ENCODE results near the gene PRKAG3. TPM values are rescaled to one million over a fixed set of nuclear protein-coding genes. Genes with fewer than 3 reads are reported as not detected.
A peak's percentile ranks its signal among the peaks of the same experiment; 100 is the strongest.

PRKAG3 gene
- total and polyA plus RNA-seq, 2 experiments from 2014 or later = 0.17 TPM; not detected in 1

DNA sequence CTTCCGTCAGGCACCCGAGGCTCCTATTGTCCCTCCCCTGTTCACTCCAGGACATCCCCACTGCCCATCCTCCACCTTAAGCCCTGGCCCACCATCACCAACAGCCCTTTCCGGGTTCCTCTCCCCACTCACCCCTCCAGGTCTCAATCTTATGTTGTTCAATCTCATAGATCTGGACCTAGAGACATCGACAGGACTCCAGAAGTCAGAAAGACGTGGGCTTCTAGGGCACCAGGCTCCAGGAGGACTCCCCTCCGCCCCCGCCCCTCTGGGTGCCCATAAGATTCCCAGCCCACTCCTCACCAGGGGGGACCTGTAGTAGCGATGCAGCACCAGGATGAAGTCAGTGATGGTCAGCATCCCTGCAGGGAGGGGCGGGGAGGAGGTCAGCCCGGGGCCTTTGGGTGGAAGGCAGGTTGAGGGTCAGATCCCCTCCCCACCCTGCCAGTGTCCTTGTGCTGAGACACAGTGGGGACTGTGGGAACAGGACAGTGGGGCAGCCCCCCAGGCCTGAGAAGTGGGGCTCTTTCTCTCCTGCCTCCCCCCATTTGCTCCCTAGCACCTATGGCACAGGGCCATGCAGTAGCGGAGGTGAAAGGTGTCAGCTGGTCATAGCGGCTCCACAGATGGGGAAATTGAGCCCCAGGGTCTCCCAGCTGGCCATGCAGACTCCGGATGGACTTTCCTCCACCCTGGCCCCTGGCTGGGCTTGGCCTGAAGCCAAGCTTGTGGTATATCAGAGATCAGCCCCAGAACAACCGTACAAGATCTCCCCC, 3.7 kb downstream of the PRKAG3 start:
- Histone ChIP-seq H3K4me3 (no peak overlapping the region), H3K27me3 (no peaks in the 10 kb centered on the region), H3K36me3 (no peaks in the 10 kb centered on the region), H3K4me1 (ENCODE audit: low read depth) (peaks cover 4% of the 10 kb centered on the region), H3K9me3 (ENCODE audit: low read depth) (no peaks in the 10 kb centered on the region), H3K27ac (no peak overlapping the region)
- no peak for TF ChIP-seq CTCF (IDR thresholded peaks at IDR 0.05; ENCODE audit: low read depth, low read length)
- no peak for DNase-seq (ENCODE audit: low read depth in 1 of 2, low spot score in 1 of 2)

GRCh38 chr2:218826791-218827190, 4.8 kb downstream of the PRKAG3 start:
- H3K27ac ChIP-seq = no peak overlapping the region
- no peaks in the 10 kb centered on the region for H3K27me3 ChIP-seq
- no peak overlapping the region for H3K4me3 ChIP-seq
- peaks cover 13% of the 10 kb centered on the region for H3K4me1 ChIP-seq (ENCODE audit: low read depth)
- no peaks in the 10 kb centered on the region for H3K36me3 ChIP-seq
- TF ChIP-seq CTCF (IDR thresholded peaks at IDR 0.05; ENCODE audit: low read depth, low read length) = no peak
- H3K9me3 ChIP-seq (ENCODE audit: low read depth) = no peaks in the 10 kb centered on the region
- no peak for DNase-seq (ENCODE audit: low read depth in 1 of 2, low spot score in 1 of 2)

DNA sequence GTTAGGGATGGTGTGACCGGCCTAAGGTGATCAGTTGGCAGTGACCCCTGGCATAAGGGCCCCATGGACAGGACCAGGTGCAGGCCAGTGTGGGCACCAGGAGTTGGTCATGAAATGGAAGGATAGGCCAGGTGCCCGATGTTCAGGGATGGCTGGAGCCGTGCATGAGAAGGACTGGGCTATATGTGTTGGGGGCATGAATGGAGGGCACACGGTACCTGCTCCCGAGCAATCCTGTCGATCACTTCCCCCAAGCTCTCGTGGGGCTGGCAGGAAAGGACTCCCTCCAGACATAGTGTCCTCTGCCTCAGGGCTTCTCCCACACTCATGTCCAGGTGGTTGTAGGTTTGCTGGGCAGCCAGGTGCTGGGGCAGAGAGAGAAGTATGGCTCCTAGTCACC, 7.6 kb downstream of the PRKAG3 start:
- Histone ChIP-seq H3K36me3 (no peaks in the 10 kb centered on the region), H3K9me3 (ENCODE audit: low read depth) (no peaks in the 10 kb centered on the region), H3K27me3 (no peaks in the 10 kb centered on the region), H3K4me3 (no peak overlapping the region), H3K27ac (no peak overlapping the region), H3K4me1 (ENCODE audit: low read depth) (peaks cover 13% of the 10 kb centered on the region)
- TF ChIP-seq CTCF (IDR thresholded peaks at IDR 0.05; ENCODE audit: low read depth, low read length) = no peak
- no peak for DNase-seq (ENCODE audit: low read depth in 1 of 2, low spot score in 1 of 2)

DNA sequence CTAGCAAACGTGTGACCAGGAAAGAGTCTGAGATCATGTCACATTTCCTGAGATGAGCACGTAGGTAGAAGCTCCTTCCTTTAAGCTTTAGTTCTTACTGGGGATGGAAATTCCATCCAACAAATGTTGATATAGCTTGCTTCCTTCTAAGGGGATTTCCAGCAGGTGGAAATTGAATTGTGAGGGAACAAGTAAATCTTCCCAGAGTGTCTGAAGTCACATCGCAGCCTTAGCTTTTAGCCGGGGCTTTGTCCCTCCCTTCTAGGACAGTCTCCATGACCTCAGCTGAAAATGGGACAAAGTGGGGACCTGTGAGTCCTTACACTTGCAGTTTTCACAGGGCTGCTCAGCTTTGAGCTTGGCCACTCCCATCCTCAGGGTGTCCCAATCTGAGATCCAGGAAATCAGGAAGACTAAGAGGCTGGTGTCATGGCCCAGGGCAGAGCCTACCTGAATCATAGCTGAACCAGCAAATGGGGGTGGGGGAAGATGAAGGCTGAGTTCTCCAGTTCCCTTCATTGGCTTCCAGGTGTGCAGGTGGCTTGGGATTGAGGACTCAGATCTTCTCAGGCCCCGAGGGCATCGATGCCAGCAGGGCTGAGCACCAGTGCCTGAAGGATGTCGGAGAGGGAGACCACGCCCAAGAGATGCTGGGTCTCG, 8.3 kb downstream of the PRKAG3 start:
- Histone ChIP-seq H3K4me3 (no peak overlapping the region), H3K36me3 (peaks cover 2% of the 10 kb centered on the region), H3K4me1 (ENCODE audit: low read depth) (peaks cover 13% of the 10 kb centered on the region), H3K27ac (no peak overlapping the region), H3K27me3 (no peaks in the 10 kb centered on the region), H3K9me3 (ENCODE audit: low read depth) (no peaks in the 10 kb centered on the region)
- no peak for TF ChIP-seq CTCF (IDR thresholded peaks at IDR 0.05; ENCODE audit: low read depth, low read length)
- DNase-seq (ENCODE audit: low read depth in 1 of 2, low spot score in 1 of 2) = no peak

GRCh38 chr2:218822622-218823021, 9.0 kb downstream of the PRKAG3 start:
- Histone ChIP-seq H3K27me3 (no peaks in the 10 kb centered on the region), H3K9me3 (ENCODE audit: low read depth) (no peaks in the 10 kb centered on the region), H3K27ac (peak overlapping the region; percentile 41), H3K4me1 (ENCODE audit: low read depth) (peaks cover 13% of the 10 kb centered on the region), H3K4me3 (no peak overlapping the region), H3K36me3 (peaks cover 6% of the 10 kb centered on the region)
- peak in 1 of 2 donors; percentile 40 for DNase-seq (ENCODE audit: low read depth in 1 of 2, low spot score in 1 of 2)
- no peak for TF ChIP-seq CTCF (IDR thresholded peaks at IDR 0.05; ENCODE audit: low read depth, low read length)
